ENCODE results near the gene DOK7.
A peak's percentile ranks its signal among the peaks of the same experiment; 100 is the strongest.
"Not testable (repeated sequence)": the region's sequence is repeated elsewhere in the genome, so short reads cannot be mapped to it uniquely, and the experiment has no call there.

The DOK7 gene

DNA sequence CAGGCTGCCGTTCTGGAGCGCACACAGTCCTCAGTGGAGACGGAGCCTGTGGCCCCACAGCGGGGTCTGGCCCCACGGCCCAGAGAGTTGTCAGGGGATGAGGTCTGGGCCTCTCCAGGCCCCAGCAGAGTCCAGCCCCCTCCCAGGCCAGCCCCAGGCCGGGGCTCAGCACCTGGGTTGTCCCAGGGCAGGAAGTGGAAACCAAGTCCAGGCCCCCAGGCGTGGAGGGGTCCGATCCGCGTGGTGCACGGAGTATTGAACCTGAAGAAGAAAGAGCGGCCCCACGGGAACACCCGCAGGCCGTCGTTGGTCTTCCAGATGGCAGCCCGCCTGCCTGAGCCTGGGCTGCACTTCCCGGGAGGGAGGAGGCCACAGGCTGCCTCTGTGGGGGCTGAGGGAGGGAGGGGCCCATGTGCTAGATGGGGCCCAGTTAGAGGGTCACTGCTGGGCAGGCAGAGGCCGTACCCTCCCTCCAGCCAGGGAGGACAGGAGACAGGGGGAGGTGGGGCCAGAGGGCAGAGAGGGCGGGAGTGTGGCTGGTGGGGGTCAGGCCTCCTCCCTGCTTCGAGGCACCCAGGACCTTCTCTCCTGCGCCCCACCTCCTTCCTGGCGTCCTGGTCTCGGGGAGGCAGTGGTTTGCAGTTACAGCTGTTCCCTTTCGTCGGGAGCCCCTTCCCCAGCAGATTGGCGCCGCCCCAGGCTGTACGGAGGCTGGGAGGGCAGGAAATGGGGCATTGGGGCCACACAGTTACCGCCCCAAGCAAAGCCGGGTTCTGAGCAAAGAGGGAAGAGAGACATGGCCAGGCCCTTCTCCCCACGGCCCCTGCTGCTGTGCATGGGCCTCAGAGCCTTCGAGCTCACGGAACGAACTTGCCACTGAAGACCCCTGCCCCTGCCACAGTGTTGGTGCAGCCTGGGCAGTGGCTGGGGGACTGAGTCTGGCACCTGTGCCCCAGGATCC is 13.3 kb upstream of the DOK7 start:
- no peak for TF ChIP-seq ZFX (IDR thresholded peaks at IDR 0.05; ENCODE audit: borderline replicate concordance)
- TF ChIP-seq, protein P1, sequence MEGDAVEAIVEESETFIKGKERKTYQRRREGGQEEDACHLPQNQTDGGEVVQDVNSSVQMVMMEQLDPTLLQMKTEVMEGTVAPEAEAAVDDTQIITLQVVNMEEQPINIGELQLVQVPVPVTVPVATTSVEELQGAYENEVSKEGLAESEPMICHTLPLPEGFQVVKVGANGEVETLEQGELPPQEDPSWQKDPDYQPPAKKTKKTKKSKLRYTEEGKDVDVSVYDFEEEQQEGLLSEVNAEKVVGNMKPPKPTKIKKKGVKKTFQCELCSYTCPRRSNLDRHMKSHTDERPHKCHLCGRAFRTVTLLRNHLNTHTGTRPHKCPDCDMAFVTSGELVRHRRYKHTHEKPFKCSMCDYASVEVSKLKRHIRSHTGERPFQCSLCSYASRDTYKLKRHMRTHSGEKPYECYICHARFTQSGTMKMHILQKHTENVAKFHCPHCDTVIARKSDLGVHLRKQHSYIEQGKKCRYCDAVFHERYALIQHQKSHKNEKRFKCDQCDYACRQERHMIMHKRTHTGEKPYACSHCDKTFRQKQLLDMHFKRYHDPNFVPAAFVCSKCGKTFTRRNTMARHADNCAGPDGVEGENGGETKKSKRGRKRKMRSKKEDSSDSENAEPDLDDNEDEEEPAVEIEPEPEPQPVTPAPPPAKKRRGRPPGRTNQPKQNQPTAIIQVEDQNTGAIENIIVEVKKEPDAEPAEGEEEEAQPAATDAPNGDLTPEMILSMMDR (IDR thresholded peaks at IDR 0.05) = no peak
- H3K27ac ChIP-seq = no peak overlapping the region

DNA sequence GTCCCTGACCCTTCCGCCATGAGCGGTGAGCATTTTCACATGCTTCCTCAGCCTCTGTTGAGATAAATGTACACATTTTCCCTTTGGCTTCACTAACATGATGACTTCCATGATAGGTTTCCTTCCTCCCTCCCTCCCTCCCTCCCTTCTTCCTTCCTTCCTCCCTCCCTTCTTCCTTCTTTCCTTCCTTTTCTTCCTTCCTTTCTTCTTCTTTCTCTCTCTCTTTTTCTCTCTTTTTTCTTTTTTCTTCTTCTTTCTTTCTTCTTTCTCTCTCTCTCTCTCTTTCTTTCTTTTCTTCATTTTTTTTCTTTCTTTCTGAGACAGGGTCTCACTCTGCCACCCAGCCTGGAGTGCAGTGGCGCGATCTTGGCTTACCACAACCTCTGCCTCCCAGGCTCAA is 12.5 kb upstream of the DOK7 start:
- H3K27ac ChIP-seq = no peak overlapping the region
- no peak for TF ChIP-seq ZFX (IDR thresholded peaks at IDR 0.05; ENCODE audit: borderline replicate concordance)
- TF ChIP-seq, protein P1 (IDR thresholded peaks at IDR 0.05) = no peak

DNA sequence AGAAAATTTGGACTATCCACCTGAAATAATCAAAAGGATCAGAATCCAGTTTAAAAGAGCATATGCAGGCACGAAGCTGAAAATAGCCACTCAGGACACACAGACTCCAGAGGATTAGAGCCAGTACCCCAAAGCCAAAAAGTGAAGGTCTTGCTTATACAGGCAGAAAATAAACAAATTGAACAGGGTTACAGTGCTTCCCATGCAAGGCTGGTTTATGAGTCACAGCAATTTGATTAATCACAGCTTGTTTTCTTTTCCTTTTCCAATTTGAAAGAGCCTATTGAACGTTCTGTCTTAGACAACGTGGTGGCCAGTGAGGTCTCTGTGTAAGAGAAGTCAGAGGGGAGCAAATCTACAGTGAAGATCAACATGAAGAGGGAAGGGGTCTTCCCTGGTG is 11.2 kb upstream of the DOK7 start:
- TF ChIP-seq, protein P1 (IDR thresholded peaks at IDR 0.05) = no peak
- TF ChIP-seq ZFX (IDR thresholded peaks at IDR 0.05; ENCODE audit: borderline replicate concordance) = no peak
- no peak overlapping the region for H3K27ac ChIP-seq

- TF ChIP-seq, protein P1 (IDR thresholded peaks at IDR 0.05) = peak; percentile 69
- TF ChIP-seq ZFX (IDR thresholded peaks at IDR 0.05; ENCODE audit: borderline replicate concordance) = no peak
- H3K27ac ChIP-seq = no peak overlapping the region
These were observed 10.7 kb upstream of the DOK7 start for GRCh38 chr4:3452376-3452775.

GRCh38 chr4:3455596-3455995 is 7.5 kb upstream of the DOK7 start:
- H3K27ac ChIP-seq = not testable (repeated sequence)

DNA sequence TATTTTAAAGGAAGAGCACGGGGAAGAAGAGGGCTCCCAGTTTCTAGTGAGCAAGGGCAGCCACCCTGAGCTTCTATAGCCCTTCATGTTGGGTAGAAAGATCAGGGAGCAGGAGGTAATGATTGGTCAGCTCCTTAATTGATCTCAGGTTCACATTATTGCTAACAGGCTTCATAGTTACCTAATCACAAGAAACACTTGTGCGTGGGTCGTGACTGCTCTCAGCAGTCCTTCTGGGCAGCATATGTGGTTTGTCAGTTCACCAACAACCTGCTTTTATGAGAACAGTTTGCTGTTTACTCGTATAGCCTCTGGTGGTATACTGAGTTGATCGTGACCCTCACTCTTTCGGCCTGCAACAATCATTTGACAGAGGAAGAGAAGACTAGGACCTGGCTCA is 4.7 kb upstream of the DOK7 start:
- H3K27ac ChIP-seq = no peak overlapping the region

DNA sequence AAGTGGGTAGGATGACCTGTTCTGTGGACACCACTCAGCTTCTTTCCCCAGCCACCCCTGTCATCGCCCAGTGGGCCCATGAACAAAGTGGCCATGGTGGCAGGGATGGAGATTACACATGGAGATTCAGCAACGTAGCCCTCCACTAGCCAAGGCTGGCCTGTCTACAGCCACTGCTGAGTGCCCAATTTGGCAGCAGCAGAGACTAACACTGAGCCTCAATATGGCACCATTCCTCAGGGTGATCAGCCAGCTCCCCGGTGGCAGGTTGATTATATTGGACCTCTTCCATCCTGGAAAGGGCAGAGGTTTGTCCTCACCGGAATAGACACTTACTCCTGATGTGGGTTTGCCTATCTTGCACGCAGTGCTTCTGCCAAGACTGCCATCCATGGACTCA is 4.0 kb upstream of the DOK7 start:
- H3K27ac ChIP-seq = not testable (repeated sequence)

More for the DNA sequence above, 4.7 kb upstream of the DOK7 start:
- TF ChIP-seq, protein P1 (IDR thresholded peaks at IDR 0.05) = no peak
- TF ChIP-seq ZFX (IDR thresholded peaks at IDR 0.05; ENCODE audit: borderline replicate concordance) = no peak

DNA sequence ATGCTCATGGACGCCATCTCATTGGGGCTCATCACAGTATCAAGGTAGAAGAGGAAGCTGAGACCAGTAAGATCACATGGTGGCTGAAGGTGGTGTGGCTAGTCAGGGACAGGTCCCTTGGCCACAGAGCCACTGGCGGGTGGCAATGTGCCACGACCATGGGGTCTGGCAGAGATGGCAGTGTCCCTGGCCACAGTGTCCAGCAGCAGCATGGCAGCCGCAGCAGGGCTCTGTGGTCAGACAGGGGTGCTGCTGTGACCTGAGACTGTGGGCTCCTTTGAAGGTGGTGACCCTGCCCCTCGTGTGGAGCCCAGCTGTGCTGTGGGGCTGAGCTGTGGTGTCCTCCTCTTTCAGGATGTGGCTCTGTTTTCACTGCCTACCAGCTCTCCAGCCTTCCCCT is 2.2 kb upstream of the DOK7 start:
- TF ChIP-seq ZFX (IDR thresholded peaks at IDR 0.05; ENCODE audit: borderline replicate concordance) = no peak
- TF ChIP-seq, protein P1 (IDR thresholded peaks at IDR 0.05) = no peak
- H3K27ac ChIP-seq = peak overlapping the region; percentile 20; the same call in 1 of the 2 replicates

Measured in 22Rv1 (cell line).